ENCODE results near the gene UBR3. TPM values are rescaled to one million over a fixed set of nuclear protein-coding genes. Genes with fewer than 3 reads are reported as not detected.

UBR3 gene
- polyA plus RNA-seq, 2 of the 4 experiments (the other 2 are of a cell fraction): 11.0 to 23.1 TPM

GRCh38 chr2:169790581-169790980, 36.7 kb upstream of the UBR3 start:
- TF ChIP-seq ZFP36 (IDR thresholded peaks at IDR 0.05; ENCODE audit: borderline replicate concordance, partially characterized antibody) (no peak), TFCP2L1 (CRISPR knock-in tag; IDR thresholded peaks at IDR 0.05) (no peak), REST (IDR thresholded peaks at IDR 0.05) (no peak), JUN (IDR thresholded peaks at IDR 0.05) (no peak), MAZ (IDR thresholded peaks at IDR 0.05; ENCODE audit: borderline replicate concordance, low read depth, low read length) (no peak), RNF2 (IDR thresholded peaks at IDR 0.05; ENCODE audit: borderline replicate concordance, low read depth) (no peak), SREBF2 (IDR thresholded peaks at IDR 0.05) (no peak), GATA3 (IDR thresholded peaks at IDR 0.05; ENCODE audit: borderline replicate concordance) (no peak), ZSCAN20 (CRISPR knock-in tag; IDR thresholded peaks at IDR 0.05) (no peak)
- H3K4me1 ChIP-seq: no peaks in the 10 kb centered on the region
- WGBS (ENCODE audit: missing lambda C conversion rate): 74% methylated on average over 5 of the region's 5 CpGs
- FAIRE-seq (no peak), DNase-seq (ENCODE audit: low read depth in 1 of 2, low spot score in 1 of 2) (no peak), ATAC-seq (no peak)
- no peak overlapping the region for H3K4me3 ChIP-seq
- CTCF ChIA-PET: interaction anchor here (0.8 to 1.7 kb wide), 11 partner anchors 20 to 339 kb away, joined by 3 to 11 read pairs (median 4); no protein-coding TSS in a partner anchor
- H3K4me2 ChIP-seq: no peak overlapping the region
- no peak overlapping the region for H3K27ac ChIP-seq
- POLR2A ChIA-PET: interaction anchor here (1.3 kb wide), 1 partner anchor 8 kb away, joined by 5 read pairs; the partner anchor contains the start of gene SSB
- no peaks in the 10 kb centered on the region for H3K9me3 ChIP-seq

- ATAC-seq (no peak), DNase-seq (ENCODE audit: low read depth in 1 of 2, low spot score in 1 of 2) (no peak), FAIRE-seq (no peak)
- no peak for TF ChIP-seq EHMT2 (IDR thresholded peaks at IDR 0.05; ENCODE audit: low read depth)
- TF ChIP-seq CEBPB (IDR thresholded peaks at IDR 0.05): peak in 1 of 2 experiments; percentile 21; a peak in 1 of 4 replicates
- TF ChIP-seq TP53 (CRISPR knock-in tag; IDR thresholded peaks at IDR 0.05): no peak
- no peak for TF ChIP-seq ZNF302 (CRISPR knock-in tag; IDR thresholded peaks at IDR 0.05)
- no peak for TF ChIP-seq HOXB5 (CRISPR knock-in tag; IDR thresholded peaks at IDR 0.05)
- no peak for TF ChIP-seq GATA3 (IDR thresholded peaks at IDR 0.05; ENCODE audit: borderline replicate concordance)
- TF ChIP-seq MYC (IDR thresholded peaks at IDR 0.05; ENCODE audit: borderline replicate concordance, low read length): no peak
- H3K9me3 ChIP-seq: no peaks in the 10 kb centered on the region
- no peak overlapping the region for H3K4me2 ChIP-seq
- 52% methylated on average over 2 of the region's 2 CpGs for WGBS (ENCODE audit: missing lambda C conversion rate)
- POLR2A ChIA-PET: no interaction called here
- H3K4me3 ChIP-seq: no peak overlapping the region
- peaks cover 9% of the 10 kb centered on the region for H3K4me1 ChIP-seq
- H3K27ac ChIP-seq: no peak overlapping the region
- CTCF ChIA-PET: interaction anchor here (0.9 to 1.2 kb wide), 2 partner anchors 29 to 342 kb away, joined by 3 read pairs; no protein-coding TSS in a partner anchor
Measured at GRCh38 chr2:169795181-169795580, 32.1 kb upstream of the UBR3 start.

- CTCF ChIA-PET: interaction anchor here (1.4 kb wide), 1 partner anchor 28 kb away, joined by 3 read pairs; the partner anchor contains the start of gene METTL5
- peaks cover 14% of the 10 kb centered on the region for H3K4me1 ChIP-seq
- no peak for TF ChIP-seq RFX5 (IDR thresholded peaks at IDR 0.05)
- H3K4me3 ChIP-seq: no peak overlapping the region
- DNase-seq (ENCODE audit: low read depth in 1 of 2, low spot score in 1 of 2) (no peak), ATAC-seq (no peak), FAIRE-seq (no peak)
- POLR2A ChIA-PET: no interaction called here
- H3K27ac ChIP-seq: no peak overlapping the region
- H3K4me2 ChIP-seq: no peak overlapping the region
- no peaks in the 10 kb centered on the region for H3K9me3 ChIP-seq
- WGBS (ENCODE audit: missing lambda C conversion rate): 68% methylated on average over 6 of the region's 6 CpGs
Measured at GRCh38 chr2:169796441-169796840, 30.8 kb upstream of the UBR3 start.

- H3K4me3 ChIP-seq: no peak overlapping the region
- no peak for FAIRE-seq
- no peak for ATAC-seq
- no peak for TF ChIP-seq ATOH8 (CRISPR knock-in tag; IDR thresholded peaks at IDR 0.05; ENCODE audit: low read depth)
- no peak overlapping the region for H3K27ac ChIP-seq
- 64% methylated on average over 5 of the region's 5 CpGs for WGBS (ENCODE audit: missing lambda C conversion rate)
- ChIA-PET CTCF (interaction anchor here (1.4 kb wide), 1 partner anchor 27 kb away, joined by 3 read pairs; the partner anchor contains the start of gene METTL5), POLR2A (interaction anchor here (0.9 kb wide), 1 partner anchor 27 kb away, joined by 3 read pairs; the partner anchor contains the start of gene METTL5)
- H3K4me1 ChIP-seq: peaks cover 14% of the 10 kb centered on the region
- DNase-seq (ENCODE audit: low read depth in 1 of 2, low spot score in 1 of 2): no peak
- H3K4me2 ChIP-seq: no peak overlapping the region
- no peaks in the 10 kb centered on the region for H3K9me3 ChIP-seq
Measured at GRCh38 chr2:169797601-169798000, 29.7 kb upstream of the UBR3 start.
